Measurements from ENCODE around the gene OSBPL7. TPM values are rescaled to one million over a fixed set of nuclear protein-coding genes. Genes with fewer than 3 reads are reported as not detected.

OSBPL7 gene
- total RNA-seq, 1 experiment from 2014 or later = 46.8 TPM

DNA sequence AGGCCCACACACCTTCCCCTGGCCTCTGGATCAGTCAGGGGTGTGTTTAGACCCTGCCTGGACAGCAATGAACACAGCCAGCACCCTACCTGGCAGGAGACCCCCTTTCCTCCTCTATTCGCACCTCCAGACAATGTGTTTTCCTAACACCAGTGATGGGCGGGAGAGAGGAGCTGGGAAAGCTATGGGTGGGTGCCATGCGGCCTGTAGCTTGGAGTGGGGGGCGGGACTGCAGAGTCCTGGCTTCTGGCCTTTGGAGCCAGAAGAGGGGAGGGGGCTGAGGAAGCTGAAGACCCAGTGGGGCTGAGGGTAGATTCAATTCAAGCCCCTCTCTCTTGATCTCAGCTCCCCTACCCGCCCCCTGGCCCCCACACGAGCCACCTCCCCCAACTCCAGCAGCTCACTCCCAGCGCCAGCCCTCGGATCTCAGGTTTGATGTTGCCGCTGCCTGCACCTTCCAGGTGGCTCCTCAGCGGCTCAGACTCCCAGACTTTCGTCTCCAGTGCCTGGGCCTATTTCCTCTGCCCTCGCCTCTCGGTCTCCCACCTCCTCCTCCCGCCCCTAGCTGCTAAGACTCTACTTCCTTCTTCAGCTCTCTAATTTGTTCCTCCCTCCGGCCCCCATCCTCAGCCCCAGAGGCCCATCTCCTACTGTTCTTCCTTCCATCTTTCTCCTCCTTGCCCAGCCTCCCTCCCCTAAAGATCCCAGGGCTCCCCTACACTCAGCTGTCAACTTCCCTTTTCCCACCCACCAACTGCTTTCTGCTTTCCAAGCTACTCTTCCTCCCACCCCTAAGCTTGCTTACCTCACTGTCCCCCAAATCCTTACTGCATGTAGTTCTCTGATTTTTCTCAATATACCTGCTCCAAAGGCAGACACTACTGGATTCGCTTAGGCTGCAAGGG, 36.2 kb upstream of the OSBPL7 start:
- H3K4me3 Mint-ChIP-seq (ENCODE audit: unreplicated experiment) = no peak overlapping the region
- H3K4me3 ChIP-seq (ENCODE audit: low read depth, low read length) = no peak overlapping the region
- peaks cover 5% of the 10 kb centered on the region for H3K4me1 ChIP-seq
- peaks cover 12% of the 10 kb centered on the region for H3K27me3 Mint-ChIP-seq (ENCODE audit: insufficient read depth, unreplicated experiment)
- H3K9me3 Mint-ChIP-seq (ENCODE audit: unreplicated experiment) = no peaks in the 10 kb centered on the region
- no peak overlapping the region for H3K27ac Mint-ChIP-seq (ENCODE audit: unreplicated experiment)
- intact Hi-C loops (cut with micrococcal nuclease; ENCODE audit: unreplicated experiment) = no loop called here
- ChIA-PET POLR2A (interaction anchor here (0.6 to 1.2 kb wide), 3 partner anchors 27 to 69 kb away, joined by 3 to 11 read pairs (median 5); no protein-coding TSS in a partner anchor), CTCF (interaction anchor here (0.6 to 2.2 kb wide), 4 partner anchors 10 to 161 kb away, joined by 3 to 10 read pairs (median 5); partner anchors contain the start of gene SCRN2)
- H3K9me3 ChIP-seq = peaks cover under 1% of the 10 kb centered on the region; the same call in 1 of the 2 replicates
- H3K27me3 ChIP-seq (replicated peaks; ENCODE audit: control insufficient read depth, insufficient read depth, low read length) = no peaks in the 10 kb centered on the region
- BruUV-seq (replicated peaks) = no TSS peak
- DNase-seq = no peak
- H3K36me3 ChIP-seq (ENCODE audit: control insufficient read depth, insufficient read depth, low read length) = no peaks in the 10 kb centered on the region
- H3K4me1 Mint-ChIP-seq (ENCODE audit: low read depth, unreplicated experiment) = no peaks in the 10 kb centered on the region
- H3K36me3 Mint-ChIP-seq (ENCODE audit: insufficient read depth, unreplicated experiment) = no peaks in the 10 kb centered on the region
- TF ChIP-seq, protein P1, sequence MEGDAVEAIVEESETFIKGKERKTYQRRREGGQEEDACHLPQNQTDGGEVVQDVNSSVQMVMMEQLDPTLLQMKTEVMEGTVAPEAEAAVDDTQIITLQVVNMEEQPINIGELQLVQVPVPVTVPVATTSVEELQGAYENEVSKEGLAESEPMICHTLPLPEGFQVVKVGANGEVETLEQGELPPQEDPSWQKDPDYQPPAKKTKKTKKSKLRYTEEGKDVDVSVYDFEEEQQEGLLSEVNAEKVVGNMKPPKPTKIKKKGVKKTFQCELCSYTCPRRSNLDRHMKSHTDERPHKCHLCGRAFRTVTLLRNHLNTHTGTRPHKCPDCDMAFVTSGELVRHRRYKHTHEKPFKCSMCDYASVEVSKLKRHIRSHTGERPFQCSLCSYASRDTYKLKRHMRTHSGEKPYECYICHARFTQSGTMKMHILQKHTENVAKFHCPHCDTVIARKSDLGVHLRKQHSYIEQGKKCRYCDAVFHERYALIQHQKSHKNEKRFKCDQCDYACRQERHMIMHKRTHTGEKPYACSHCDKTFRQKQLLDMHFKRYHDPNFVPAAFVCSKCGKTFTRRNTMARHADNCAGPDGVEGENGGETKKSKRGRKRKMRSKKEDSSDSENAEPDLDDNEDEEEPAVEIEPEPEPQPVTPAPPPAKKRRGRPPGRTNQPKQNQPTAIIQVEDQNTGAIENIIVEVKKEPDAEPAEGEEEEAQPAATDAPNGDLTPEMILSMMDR (IDR thresholded peaks at IDR 0.05; ENCODE audit: insufficient read depth in 1 of 2, low read depth in 1 of 2, low read length in 1 of 2, severe bottlenecking in 1 of 2, unreplicated experiment in 1 of 2) = no peak

DNA sequence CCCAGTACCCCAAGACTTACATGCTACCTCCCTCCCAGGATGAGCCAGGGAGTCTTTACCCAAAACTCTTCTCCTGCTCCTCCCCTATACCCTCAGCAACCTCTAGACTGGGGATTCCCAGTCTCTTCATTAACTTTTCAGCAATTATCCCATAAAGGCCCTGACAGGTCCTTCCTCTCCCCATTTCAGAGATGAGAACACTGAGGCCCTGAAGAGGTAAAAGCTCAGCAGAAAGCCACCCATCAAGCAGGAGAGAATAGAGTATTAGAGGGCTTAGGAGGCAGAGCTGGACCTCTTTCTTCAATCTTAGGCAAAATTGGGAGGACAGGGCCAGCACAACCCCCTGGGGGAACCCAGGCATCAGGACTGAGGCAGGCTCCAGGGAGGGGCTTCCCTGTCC, 35.2 kb upstream of the OSBPL7 start:
- Histone ChIP-seq H3K36me3 (ENCODE audit: control insufficient read depth, insufficient read depth, low read length) (no peaks in the 10 kb centered on the region), H3K27me3 (replicated peaks; ENCODE audit: control insufficient read depth, insufficient read depth, low read length) (no peaks in the 10 kb centered on the region), H3K9me3 (no peaks in the 10 kb centered on the region), H3K4me1 (peaks cover 2% of the 10 kb centered on the region; the same call in 1 of the 2 replicates), H3K4me3 (ENCODE audit: low read depth, low read length) (no peak overlapping the region)
- H3K27ac Mint-ChIP-seq (ENCODE audit: unreplicated experiment) = no peak overlapping the region
- H3K9me3 Mint-ChIP-seq (ENCODE audit: unreplicated experiment) = no peaks in the 10 kb centered on the region
- BruUV-seq (replicated peaks) = no TSS peak
- no peaks in the 10 kb centered on the region for H3K36me3 Mint-ChIP-seq (ENCODE audit: insufficient read depth, unreplicated experiment)
- H3K27me3 Mint-ChIP-seq (ENCODE audit: insufficient read depth, unreplicated experiment) = peaks cover 12% of the 10 kb centered on the region
- DNase-seq = no peak
- CTCF ChIA-PET = interaction anchor here (0.7 to 2.2 kb wide), 2 partner anchors 9 to 13 kb away, joined by 3 to 10 read pairs; no protein-coding TSS in a partner anchor
- POLR2A ChIA-PET = interaction anchor here (1.2 kb wide), 1 partner anchor 28 kb away, joined by 5 read pairs; no protein-coding TSS in a partner anchor
- H3K4me1 Mint-ChIP-seq (ENCODE audit: low read depth, unreplicated experiment) = peaks cover 6% of the 10 kb centered on the region
- intact Hi-C loops (cut with micrococcal nuclease; ENCODE audit: unreplicated experiment) = no loop called here
- no peak overlapping the region for H3K4me3 Mint-ChIP-seq (ENCODE audit: unreplicated experiment)
- TF ChIP-seq, protein P1 (IDR thresholded peaks at IDR 0.05; ENCODE audit: insufficient read depth in 1 of 2, low read depth in 1 of 2, low read length in 1 of 2, severe bottlenecking in 1 of 2, unreplicated experiment in 1 of 2) = no peak

DNA sequence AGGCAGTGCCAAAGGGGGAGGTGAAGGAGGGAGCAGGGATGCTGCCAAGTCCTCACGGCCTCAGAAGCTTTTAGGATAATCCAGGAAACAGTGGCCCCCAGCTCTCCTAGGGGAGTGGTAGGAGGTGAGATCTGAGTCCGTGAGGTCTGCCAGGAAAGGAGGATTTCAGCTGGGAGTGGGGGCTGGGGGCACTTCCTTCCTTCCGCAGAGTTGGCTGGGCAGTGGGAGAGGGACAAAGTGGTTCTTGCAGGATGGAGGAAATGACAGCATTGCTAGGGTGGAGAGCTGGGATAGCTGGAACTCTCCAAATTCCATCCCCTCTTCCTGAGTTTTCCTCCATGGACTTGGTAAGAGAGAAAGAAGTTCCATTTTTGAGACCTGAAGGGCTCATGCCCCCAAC, 34.1 kb upstream of the OSBPL7 start:
- Mint-ChIP-seq H3K4me3 (ENCODE audit: unreplicated experiment) (no peak overlapping the region), H3K9me3 (ENCODE audit: unreplicated experiment) (no peaks in the 10 kb centered on the region), H3K36me3 (ENCODE audit: insufficient read depth, unreplicated experiment) (peaks cover 3% of the 10 kb centered on the region), H3K4me1 (ENCODE audit: low read depth, unreplicated experiment) (peaks cover 6% of the 10 kb centered on the region), H3K27me3 (ENCODE audit: insufficient read depth, unreplicated experiment) (peaks cover 12% of the 10 kb centered on the region), H3K27ac (ENCODE audit: unreplicated experiment) (no peak overlapping the region)
- TF ChIP-seq, protein P1 (IDR thresholded peaks at IDR 0.05; ENCODE audit: insufficient read depth in 1 of 2, low read depth in 1 of 2, low read length in 1 of 2, severe bottlenecking in 1 of 2, unreplicated experiment in 1 of 2) = no peak
- intact Hi-C loops (cut with micrococcal nuclease; ENCODE audit: unreplicated experiment) = no loop called here
- DNase-seq = no peak
- no peak overlapping the region for H3K4me3 ChIP-seq (ENCODE audit: low read depth, low read length)
- no TSS peak for BruUV-seq (replicated peaks)
- no peaks in the 10 kb centered on the region for H3K36me3 ChIP-seq (ENCODE audit: control insufficient read depth, insufficient read depth, low read length)
- H3K27me3 ChIP-seq (replicated peaks; ENCODE audit: control insufficient read depth, insufficient read depth, low read length) = no peaks in the 10 kb centered on the region
- CTCF ChIA-PET = interaction anchor here (0.6 to 1.2 kb wide), 5 partner anchors 15 to 91 kb away, joined by 3 to 6 read pairs (median 4); partner anchors contain the start of gene SCRN2
- H3K4me1 ChIP-seq = peaks cover 4% of the 10 kb centered on the region
- POLR2A ChIA-PET = interaction anchor here (0.6 kb wide), 1 partner anchor 25 kb away, joined by 3 read pairs; no protein-coding TSS in a partner anchor
- no peaks in the 10 kb centered on the region for H3K9me3 ChIP-seq
